Measurements from ENCODE around the gene XXYLT1. TPM values are rescaled to one million over a fixed set of nuclear protein-coding genes. Genes with fewer than 3 reads are reported as not detected.

XXYLT1 gene
- polyA plus RNA-seq, 2 of the 4 experiments (the other 2 are of a cell fraction): 11.9 to 12.0 TPM

DNA sequence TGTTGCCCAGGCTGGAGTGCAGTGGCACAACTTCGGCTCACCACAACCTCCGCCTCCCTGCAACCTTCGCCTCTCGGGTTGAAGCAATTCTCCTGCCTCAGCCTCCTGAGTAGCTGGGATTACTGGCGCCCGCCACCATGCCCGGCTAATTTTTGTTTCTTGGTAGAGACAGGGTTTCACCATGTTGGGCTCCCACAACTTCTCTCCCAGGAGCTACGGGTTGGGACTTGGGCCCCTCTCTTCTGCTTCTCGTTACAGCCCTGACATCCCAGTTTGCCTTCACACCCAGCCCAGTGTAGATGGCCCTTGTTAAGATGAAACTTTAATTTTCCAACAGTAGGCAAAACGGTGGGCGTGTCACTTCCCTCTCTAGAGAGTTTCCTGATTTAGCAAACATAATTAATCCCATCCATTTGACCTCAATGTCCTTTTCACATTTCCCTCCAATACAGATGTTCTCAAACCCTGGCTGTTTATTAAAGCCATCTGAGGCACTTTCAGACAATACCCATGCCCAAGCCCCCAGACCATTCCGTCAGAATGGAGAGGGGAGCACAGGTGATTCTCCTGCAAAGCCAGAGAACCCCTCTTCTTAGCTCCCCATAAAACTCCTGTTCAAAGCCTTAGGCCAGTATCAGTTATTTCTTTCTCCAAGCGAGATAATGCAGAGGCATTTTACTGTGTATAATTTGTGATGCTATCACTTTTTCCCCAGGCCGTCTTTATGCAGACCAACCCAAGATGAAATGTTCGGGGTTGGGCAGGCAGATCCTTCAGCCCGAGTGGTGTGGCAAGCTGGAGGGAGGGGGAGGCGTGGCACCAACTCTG, 245.7 kb downstream of the XXYLT1 start:
- no peak for FAIRE-seq
- Histone ChIP-seq H3K9me3 (no peaks in the 10 kb centered on the region), H3K27ac (no peak overlapping the region), H3K4me1 (no peaks in the 10 kb centered on the region), H3K4me3 (no peak overlapping the region), H3K4me2 (no peak overlapping the region)
- no peak for DNase-seq (ENCODE audit: low read depth in 1 of 2, low spot score in 1 of 2)
- ATAC-seq: no peak
- CTCF ChIA-PET: interaction anchor here (1.0 kb wide), 1 partner anchor 343 kb away, joined by 3 read pairs; no protein-coding TSS in a partner anchor
- TF ChIP-seq FOXS1 (CRISPR knock-in tag; IDR thresholded peaks at IDR 0.05): no peak
- TF ChIP-seq ZNF302 (CRISPR knock-in tag; IDR thresholded peaks at IDR 0.05): no peak
- TF ChIP-seq, protein P1, sequence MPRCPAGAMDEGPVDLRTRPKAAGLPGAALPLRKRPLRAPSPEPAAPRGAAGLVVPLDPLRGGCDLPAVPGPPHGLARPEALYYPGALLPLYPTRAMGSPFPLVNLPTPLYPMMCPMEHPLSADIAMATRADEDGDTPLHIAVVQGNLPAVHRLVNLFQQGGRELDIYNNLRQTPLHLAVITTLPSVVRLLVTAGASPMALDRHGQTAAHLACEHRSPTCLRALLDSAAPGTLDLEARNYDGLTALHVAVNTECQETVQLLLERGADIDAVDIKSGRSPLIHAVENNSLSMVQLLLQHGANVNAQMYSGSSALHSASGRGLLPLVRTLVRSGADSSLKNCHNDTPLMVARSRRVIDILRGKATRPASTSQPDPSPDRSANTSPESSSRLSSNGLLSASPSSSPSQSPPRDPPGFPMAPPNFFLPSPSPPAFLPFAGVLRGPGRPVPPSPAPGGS (IDR thresholded peaks at IDR 0.05): no peak
- TF ChIP-seq NPAS2 (CRISPR knock-in tag; IDR thresholded peaks at IDR 0.05; ENCODE audit: borderline replicate concordance): no peak
- TF ChIP-seq RCOR1 (IDR thresholded peaks at IDR 0.05; ENCODE audit: low read depth, low read length): no peak
- no peak for TF ChIP-seq EHF (CRISPR knock-in tag; IDR thresholded peaks at IDR 0.05)
- no peak for TF ChIP-seq HOXB5 (CRISPR knock-in tag; IDR thresholded peaks at IDR 0.05)
- no peak for TF ChIP-seq ESRRA (IDR thresholded peaks at IDR 0.05; ENCODE audit: borderline replicate concordance, low read length)
- TF ChIP-seq GATA3 (IDR thresholded peaks at IDR 0.05; ENCODE audit: borderline replicate concordance): no peak
- no peak for TF ChIP-seq HEYL (CRISPR knock-in tag; IDR thresholded peaks at IDR 0.05)
- TF ChIP-seq RFX5 (IDR thresholded peaks at IDR 0.05): no peak
- no peak for TF ChIP-seq REST (IDR thresholded peaks at IDR 0.05)
- TF ChIP-seq ZFP36 (IDR thresholded peaks at IDR 0.05; ENCODE audit: borderline replicate concordance, partially characterized antibody): no peak
- TF ChIP-seq HOXA7 (CRISPR knock-in tag; IDR thresholded peaks at IDR 0.05): no peak
- TF ChIP-seq FOSB (CRISPR knock-in tag; IDR thresholded peaks at IDR 0.05): no peak
- no peak for TF ChIP-seq ZC3H11A (IDR thresholded peaks at IDR 0.05)
- no peak for TF ChIP-seq EP300 (IDR thresholded peaks at IDR 0.05)
- no peak for TF ChIP-seq EHMT2 (IDR thresholded peaks at IDR 0.05; ENCODE audit: low read depth)
- TF ChIP-seq E2F6 (IDR thresholded peaks at IDR 0.05; ENCODE audit: borderline replicate concordance, low read depth): no peak
- TF ChIP-seq RARB (CRISPR knock-in tag; IDR thresholded peaks at IDR 0.05): no peak
- POLR2A ChIA-PET: no interaction called here
- WGBS (ENCODE audit: missing lambda C conversion rate): 78% methylated on average over 16 of the region's 17 CpGs

- no peak overlapping the region for H3K4me3 ChIP-seq
- ATAC-seq (no peak), FAIRE-seq (no peak), DNase-seq (ENCODE audit: low read depth in 1 of 2, low spot score in 1 of 2) (no peak)
- ChIA-PET POLR2A (no interaction called here), CTCF (no interaction called here)
- no peaks in the 10 kb centered on the region for H3K4me1 ChIP-seq
- no peak overlapping the region for H3K4me2 ChIP-seq
- no peaks in the 10 kb centered on the region for H3K9me3 ChIP-seq
- H3K27ac ChIP-seq: no peak overlapping the region
- TF ChIP-seq FOSL2 (IDR thresholded peaks at IDR 0.05) (no peak), FOSL2 (CRISPR knock-in tag; IDR thresholded peaks at IDR 0.05) (no peak), HOXB13 (CRISPR knock-in tag; IDR thresholded peaks at IDR 0.05; ENCODE audit: low read depth) (no peak), ZNF302 (CRISPR knock-in tag; IDR thresholded peaks at IDR 0.05) (no peak), RAD21 (conservative IDR thresholded peaks at IDR 0.05 in 1 of 2, IDR thresholded peaks at IDR 0.05 in 1 of 2) (no peak)
- TF ChIP-seq, protein P2, sequence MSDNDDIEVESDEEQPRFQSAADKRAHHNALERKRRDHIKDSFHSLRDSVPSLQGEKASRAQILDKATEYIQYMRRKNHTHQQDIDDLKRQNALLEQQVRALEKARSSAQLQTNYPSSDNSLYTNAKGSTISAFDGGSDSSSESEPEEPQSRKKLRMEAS (IDR thresholded peaks at IDR 0.05): no peak
- WGBS (ENCODE audit: missing lambda C conversion rate): 74% methylated on average over 11 of the region's 11 CpGs
Observed at GRCh38 chr3:195023989-195024388, 247.0 kb downstream of the XXYLT1 start.

All from A549 (cell line).